ENCODE results near the gene UBE3D.

Gene UBE3D

GRCh38 chr6:83098589-83098988 is 32.9 kb upstream of the UBE3D start:
- Histone ChIP-seq H3K4me3 (IDR thresholded peaks at IDR 0.05; ENCODE audit: insufficient read depth, low read depth, low read length) (no peak overlapping the region), H2AFZ (ENCODE audit: low read depth) (no peak overlapping the region), H3K9ac (no peak overlapping the region), H3K79me2 (ENCODE audit: insufficient read depth, low read depth) (no peaks in the 10 kb centered on the region), H3K36me3 (ENCODE audit: insufficient read depth) (no peaks in the 10 kb centered on the region), H3K4me1 (ENCODE audit: low read depth, poor library complexity, severe bottlenecking) (no peaks in the 10 kb centered on the region), H3K27me3 (ENCODE audit: insufficient read depth, low read depth) (no peaks in the 10 kb centered on the region), H4K20me1 (ENCODE audit: insufficient read depth) (no peaks in the 10 kb centered on the region), H3K27ac (no peak overlapping the region), H3K4me2 (no peak overlapping the region)
- no peak for TF ChIP-seq CTCF (conservative IDR thresholded peaks at IDR 0.05; ENCODE audit: low read depth, low read length)

- Histone ChIP-seq H3K9ac (no peak overlapping the region), H3K79me2 (ENCODE audit: insufficient read depth, low read depth) (no peaks in the 10 kb centered on the region), H4K20me1 (ENCODE audit: insufficient read depth) (no peaks in the 10 kb centered on the region), H3K4me3 (IDR thresholded peaks at IDR 0.05; ENCODE audit: insufficient read depth, low read depth, low read length) (no peak overlapping the region), H3K4me2 (no peak overlapping the region), H3K4me1 (ENCODE audit: low read depth, poor library complexity, severe bottlenecking) (no peaks in the 10 kb centered on the region), H3K36me3 (ENCODE audit: insufficient read depth) (no peaks in the 10 kb centered on the region), H3K27me3 (ENCODE audit: insufficient read depth, low read depth) (no peaks in the 10 kb centered on the region), H2AFZ (ENCODE audit: low read depth) (no peak overlapping the region), H3K27ac (no peak overlapping the region)
- no peak for TF ChIP-seq CTCF (conservative IDR thresholded peaks at IDR 0.05; ENCODE audit: low read depth, low read length)
Measured at GRCh38 chr6:83097675-83098074, 32.0 kb upstream of the UBE3D start.

- Histone ChIP-seq H3K79me2 (ENCODE audit: insufficient read depth, low read depth) (no peaks in the 10 kb centered on the region), H2AFZ (ENCODE audit: low read depth) (no peak overlapping the region), H3K4me3 (IDR thresholded peaks at IDR 0.05; ENCODE audit: insufficient read depth, low read depth, low read length) (no peak overlapping the region), H3K4me2 (no peak overlapping the region), H4K20me1 (ENCODE audit: insufficient read depth) (no peaks in the 10 kb centered on the region), H3K36me3 (ENCODE audit: insufficient read depth) (no peaks in the 10 kb centered on the region), H3K4me1 (ENCODE audit: low read depth, poor library complexity, severe bottlenecking) (no peaks in the 10 kb centered on the region), H3K27ac (no peak overlapping the region), H3K27me3 (ENCODE audit: insufficient read depth, low read depth) (no peaks in the 10 kb centered on the region), H3K9ac (no peak overlapping the region)
- no peak for TF ChIP-seq CTCF (conservative IDR thresholded peaks at IDR 0.05; ENCODE audit: low read depth, low read length)
Measured at GRCh38 chr6:83097204-83097603, 31.6 kb upstream of the UBE3D start.

- H3K4me1 ChIP-seq (ENCODE audit: low read depth, poor library complexity, severe bottlenecking), result no peaks in the 10 kb centered on the region
- no peak overlapping the region for H2AFZ ChIP-seq (ENCODE audit: low read depth)
- no peaks in the 10 kb centered on the region for H3K36me3 ChIP-seq (ENCODE audit: insufficient read depth)
- H4K20me1 ChIP-seq (ENCODE audit: insufficient read depth), result no peaks in the 10 kb centered on the region
- no peaks in the 10 kb centered on the region for H3K79me2 ChIP-seq (ENCODE audit: insufficient read depth, low read depth)
- TF ChIP-seq CTCF (conservative IDR thresholded peaks at IDR 0.05; ENCODE audit: low read depth, low read length), result no peak
- no peak overlapping the region for H3K4me3 ChIP-seq (IDR thresholded peaks at IDR 0.05; ENCODE audit: insufficient read depth, low read depth, low read length)
- no peak overlapping the region for H3K9ac ChIP-seq
- H3K27ac ChIP-seq, result no peak overlapping the region
- no peak overlapping the region for H3K4me2 ChIP-seq
- H3K27me3 ChIP-seq (ENCODE audit: insufficient read depth, low read depth), result no peaks in the 10 kb centered on the region
Measured at GRCh38 chr6:83096791-83097190, 31.1 kb upstream of the UBE3D start.

Data from KMS-11 (cell line).